Esophagus muscularis mucosa (tissue), 3 donors: ENCODE results near the gene RHOJ.

ENCODE experiments used
- POLR2A ChIP-seq: fragments of 450-650 bp; IDR thresholded peaks from one replicate; pipeline ENCODE4 v1.6.1; 2017; ENCODE audit warnings: antibody characterized with exemption, moderate library complexity, mild to moderate bottlenecking, low read depth
- TF ChIP-seq, protein P1 (sequence below), 3 experiments: fragments of 200-600 bp in 2 of 3; fragments of 450-650 bp in 1 of 3; sonication (generic) in 2 of 3; IDR thresholded peaks; one replicate each; pipeline ENCODE4 v1.5.1; 2017 to 2019; ENCODE audit warnings: antibody characterized with exemption in 3 of 3, mild to moderate bottlenecking in 2 of 3, moderate library complexity in 1 of 3

DNA sequence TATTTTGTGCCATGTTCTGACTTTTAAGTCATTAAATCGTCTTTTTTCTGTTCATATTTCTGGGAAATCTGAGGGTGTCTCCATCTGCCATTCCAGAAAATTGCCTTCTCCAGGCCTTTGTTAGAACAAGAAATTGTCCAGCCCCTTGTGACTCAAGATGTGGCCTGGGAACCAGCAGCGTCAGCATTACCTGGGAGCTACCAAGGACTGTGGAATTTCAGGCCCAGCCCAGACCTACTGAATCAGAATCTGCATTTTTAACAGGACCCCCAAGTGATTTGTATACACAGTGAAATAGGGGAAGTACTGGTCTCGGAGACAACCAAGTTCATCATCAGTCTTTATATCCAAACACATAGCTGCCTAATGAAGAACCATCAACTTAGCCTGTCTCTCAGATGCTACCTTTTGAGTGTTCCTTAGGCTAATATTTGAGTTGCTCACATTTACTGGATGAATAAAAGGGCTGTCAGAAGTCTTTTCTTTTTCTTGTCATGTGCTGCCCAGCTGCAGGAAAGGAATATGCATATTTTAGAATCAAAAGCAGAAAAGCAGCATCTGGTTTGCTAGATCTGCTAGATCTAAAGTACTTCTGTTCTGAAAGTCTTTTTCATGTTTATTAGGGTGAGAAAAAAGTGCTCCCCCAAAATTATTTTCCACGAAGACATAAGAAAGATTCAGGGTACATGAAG lies 93.3 kb downstream of the RHOJ start:
- TF ChIP-seq, protein P1, sequence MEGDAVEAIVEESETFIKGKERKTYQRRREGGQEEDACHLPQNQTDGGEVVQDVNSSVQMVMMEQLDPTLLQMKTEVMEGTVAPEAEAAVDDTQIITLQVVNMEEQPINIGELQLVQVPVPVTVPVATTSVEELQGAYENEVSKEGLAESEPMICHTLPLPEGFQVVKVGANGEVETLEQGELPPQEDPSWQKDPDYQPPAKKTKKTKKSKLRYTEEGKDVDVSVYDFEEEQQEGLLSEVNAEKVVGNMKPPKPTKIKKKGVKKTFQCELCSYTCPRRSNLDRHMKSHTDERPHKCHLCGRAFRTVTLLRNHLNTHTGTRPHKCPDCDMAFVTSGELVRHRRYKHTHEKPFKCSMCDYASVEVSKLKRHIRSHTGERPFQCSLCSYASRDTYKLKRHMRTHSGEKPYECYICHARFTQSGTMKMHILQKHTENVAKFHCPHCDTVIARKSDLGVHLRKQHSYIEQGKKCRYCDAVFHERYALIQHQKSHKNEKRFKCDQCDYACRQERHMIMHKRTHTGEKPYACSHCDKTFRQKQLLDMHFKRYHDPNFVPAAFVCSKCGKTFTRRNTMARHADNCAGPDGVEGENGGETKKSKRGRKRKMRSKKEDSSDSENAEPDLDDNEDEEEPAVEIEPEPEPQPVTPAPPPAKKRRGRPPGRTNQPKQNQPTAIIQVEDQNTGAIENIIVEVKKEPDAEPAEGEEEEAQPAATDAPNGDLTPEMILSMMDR (IDR thresholded peaks at IDR 0.05): no peak
- TF ChIP-seq POLR2A: no peak
